Neural progenitor cell (in vitro differentiated cells): ENCODE results near the gene PKD1. TPM values are rescaled to one million over a fixed set of nuclear protein-coding genes. Genes with fewer than 3 reads are reported as not detected.
"Not testable (repeated sequence)": the region's sequence is repeated elsewhere in the genome, so short reads cannot be mapped to it uniquely, and the experiment has no call there.

Experiments
- DNase-seq: peaks from one replicate; pipeline ENCODE4 v3.0.0-alpha.2; 2016; ENCODE audit warnings: low spot score
- H2AFZ ChIP-seq: fragments of 200-600 bp; sonication (generic); replicated peaks from 2 replicates; pipeline ENCODE4 v1.6.1; 2016; ENCODE audit warnings: antibody characterized with exemption
- H3F3A ChIP-seq: fragments of 200-600 bp; sonication (generic); 2 replicates; pipeline ENCODE4 v1.6.1; 2016; ENCODE audit warnings: antibody characterized with exemption, low read depth
- H3K27ac ChIP-seq: fragments of 200-600 bp; sonication (generic); 2 replicates; pipeline ENCODE4 v1.5.1; 2016; ENCODE audit warnings: mild to moderate bottlenecking
- H3K27me3 ChIP-seq: fragments of 200-600 bp; sonication (generic); 2 replicates; pipeline ENCODE4 v1.6.1; 2016; ENCODE audit warnings: mild to moderate bottlenecking, moderate library complexity
- H3K36me3 ChIP-seq: fragments of 200-600 bp; sonication (generic); 2 replicates; pipeline ENCODE4 v1.5.1; 2016
- H3K4me1 ChIP-seq: fragments of 200-600 bp; sonication (generic); 2 replicates; pipeline ENCODE4 v1.6.1; 2016; ENCODE audit warnings: mixed run types
- H3K4me2 ChIP-seq: fragments of 200-600 bp; sonication (generic); 2 replicates; pipeline ENCODE4 v1.6.1; 2016
- H3K4me3 ChIP-seq: fragments of 200-600 bp; sonication (generic); 2 replicates; pipeline ENCODE4 v1.5.1; 2016
- H3K79me2 ChIP-seq: fragments of 200-600 bp; sonication (generic); 2 replicates; pipeline ENCODE4 v1.6.1; 2016; ENCODE audit warnings: low read depth
- H3K9ac ChIP-seq: fragments of 200-600 bp; sonication (generic); 2 replicates; pipeline ENCODE4 v1.6.1; 2016
- H3K9me3 ChIP-seq: fragments of 200-600 bp; sonication (generic); 2 replicates; pipeline ENCODE4 v1.5.1; 2016; ENCODE audit warnings: low read depth
- H4K20me1 ChIP-seq: fragments of 200-600 bp; sonication (generic); 2 replicates; pipeline ENCODE4 v1.6.1; 2016; ENCODE audit warnings: low read depth
- H3K27ac Mint-ChIP-seq: 3 replicates; pipeline ENCODE4 v1.8.0; 2021; ENCODE audit warnings: mixed read lengths
- H3K27me3 Mint-ChIP-seq: 2 replicates; pipeline ENCODE4 v1.8.0; 2022; ENCODE audit warnings: low read depth, mild to moderate bottlenecking, inconsistent platforms, moderate library complexity, mixed read lengths; ENCODE audit not compliant: insufficient read depth
- H3K36me3 Mint-ChIP-seq: 3 replicates; pipeline ENCODE4 v1.8.0; 2021; ENCODE audit warnings: mixed read lengths
- H3K4me1 Mint-ChIP-seq: 3 replicates; pipeline ENCODE4 v1.8.0; 2021; ENCODE audit warnings: mixed read lengths
- H3K4me3 Mint-ChIP-seq: 3 replicates; pipeline ENCODE4 v1.8.0; 2021; ENCODE audit warnings: mild to moderate bottlenecking, moderate library complexity, mixed read lengths
- H3K9me3 Mint-ChIP-seq: 3 replicates; pipeline ENCODE4 v1.8.0; 2020; ENCODE audit warnings: mixed read lengths
- CTCF ChIP-seq: fragments of 200-600 bp; sonication (generic); IDR thresholded peaks from 2 replicates; pipeline ENCODE4 v1.5.1; 2017; ENCODE audit warnings: antibody characterized with exemption, mild to moderate bottlenecking
- EZH2 ChIP-seq: fragments of 200-600 bp; sonication (generic); IDR thresholded peaks from 2 replicates; pipeline ENCODE4 v1.6.1; 2017; ENCODE audit warnings: antibody characterized with exemption, mild to moderate bottlenecking, moderate library complexity
- EZH2phosphoT487 ChIP-seq: fragments of 200-600 bp; sonication (generic); IDR thresholded peaks from 2 replicates; pipeline ENCODE4 v1.6.1; 2017; ENCODE audit warnings: antibody characterized with exemption
- total RNA-seq: library from RNA; depleted of rRNA; stranded (reverse); fragments of >200 nt; gene quantifications from 2 replicates; pipeline ENCODE4 v1.2.3, GENCODE V29; 2015; ENCODE audit warnings: low replicate concordance

PKD1 gene
- 16.9 and 73.4 TPM in 2 replicates for total RNA-seq

DNA sequence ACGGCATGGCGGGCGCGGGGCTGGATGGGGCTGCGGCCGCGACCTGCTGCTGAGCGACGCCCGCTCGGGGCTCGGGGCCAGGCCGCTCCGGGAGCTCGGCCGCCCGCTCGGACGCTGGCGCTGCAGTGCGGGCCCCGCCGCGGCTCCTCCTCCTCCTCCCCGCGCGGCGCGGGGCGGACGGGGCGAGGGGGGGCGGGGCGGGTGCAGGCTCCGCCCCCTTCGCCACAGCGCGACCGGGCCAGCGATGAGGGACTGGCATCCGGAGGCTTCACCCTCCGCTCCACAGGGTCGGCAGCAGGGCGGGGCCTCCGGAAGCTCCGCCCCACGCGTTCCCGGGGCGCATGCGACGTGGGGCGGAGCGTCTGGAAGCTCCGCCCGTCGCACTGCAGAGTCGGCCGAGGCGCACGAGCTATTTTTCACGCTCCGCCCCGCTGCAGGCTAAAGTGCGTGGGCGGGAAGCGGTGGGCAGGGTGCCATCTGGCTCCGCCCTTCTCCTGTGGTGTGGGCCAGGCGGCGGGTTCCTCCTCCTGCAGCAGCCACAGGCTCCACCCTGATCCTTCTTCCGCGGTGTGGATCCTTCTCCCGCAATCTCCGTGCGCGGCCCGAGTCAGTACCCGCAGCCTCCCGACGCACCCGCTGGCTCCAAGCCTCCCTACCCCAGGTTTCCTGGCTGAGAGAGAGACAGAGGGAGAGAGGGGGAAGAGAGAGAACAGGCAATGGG, at the start of gene PKD1:
Gene PKD1 (minus strand): TSS at position 129 of the 721 bp plus-strand sequence. CDS start 209 bp downstream, outside the sequence.
- not testable (repeated sequence) for H3K4me1 ChIP-seq, H4K20me1 ChIP-seq, H3K27me3 ChIP-seq, H3K9me3 Mint-ChIP-seq, H3K27me3 Mint-ChIP-seq, H2AFZ ChIP-seq, H3K4me1 Mint-ChIP-seq, H3K9me3 ChIP-seq, H3K36me3 Mint-ChIP-seq, H3K36me3 ChIP-seq, H3F3A ChIP-seq, H3K27ac ChIP-seq
- H3K4me2 ChIP-seq: peak within 1 kb of the TSS; percentile 81
- peak within 1 kb of the TSS; percentile 80 for H3K4me3 ChIP-seq
- H3K9ac ChIP-seq: peak within 1 kb of the TSS; percentile 45
- peaks cover 12% of the 10 kb centered on the region for H3K79me2 ChIP-seq
- DNase-seq: peak; percentile 92
- H3K27ac Mint-ChIP-seq: peak within 1 kb of the TSS; percentile 64
- H3K4me3 Mint-ChIP-seq: peak within 1 kb of the TSS; percentile 97

DNA sequence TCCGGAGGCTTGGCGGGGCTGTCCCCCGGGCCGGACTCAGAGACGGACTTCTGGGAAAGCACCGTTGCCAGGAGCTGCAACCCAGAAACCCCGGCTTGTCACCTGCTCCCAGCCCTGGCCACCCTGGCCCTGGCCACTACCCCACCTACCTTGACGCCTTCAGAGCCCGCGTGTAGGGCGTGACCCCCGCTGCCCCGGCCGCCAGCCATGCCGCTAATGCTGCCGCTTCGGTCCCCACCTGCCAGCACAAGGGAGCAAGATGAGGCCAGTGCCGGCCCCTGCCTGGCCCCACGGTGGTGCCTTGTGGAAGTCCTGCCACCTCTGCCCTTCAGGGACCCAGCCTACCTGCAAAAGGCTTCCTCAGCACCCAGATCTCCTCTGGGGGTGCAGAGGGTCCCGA, 49.3 kb upstream of the PKD1 start:
- peaks cover 2% of the 10 kb centered on the region for H3K36me3 Mint-ChIP-seq
- TF ChIP-seq EZH2: no peak
- no peak for TF ChIP-seq EZH2phosphoT487
- TF ChIP-seq CTCF: no peak
- Histone ChIP-seq H3K4me2 (no peak overlapping the region), H3K27ac (no peak overlapping the region), H3K4me3 (no peak overlapping the region), H3F3A (no peaks in the 10 kb centered on the region), H3K36me3 (no peaks in the 10 kb centered on the region), H2AFZ (no peak overlapping the region), H3K9ac (no peak overlapping the region), H3K4me1 (no peaks in the 10 kb centered on the region), H4K20me1 (no peaks in the 10 kb centered on the region), H3K9me3 (no peaks in the 10 kb centered on the region), H3K79me2 (no peaks in the 10 kb centered on the region), H3K27me3 (no peaks in the 10 kb centered on the region)
- peaks cover 9% of the 10 kb centered on the region for H3K27me3 Mint-ChIP-seq
- H3K27ac Mint-ChIP-seq: no peak overlapping the region
- no peak overlapping the region for H3K4me3 Mint-ChIP-seq
- no peaks in the 10 kb centered on the region for H3K9me3 Mint-ChIP-seq
- DNase-seq: no peak
- H3K4me1 Mint-ChIP-seq: peaks cover 3% of the 10 kb centered on the region

GRCh38 chr16:2184346-2184745, 48.6 kb upstream of the PKD1 start:
- Histone ChIP-seq H3K9me3 (no peaks in the 10 kb centered on the region), H3K9ac (no peak overlapping the region), H3K27me3 (no peaks in the 10 kb centered on the region), H2AFZ (no peak overlapping the region), H3K27ac (no peak overlapping the region), H3K4me2 (no peak overlapping the region), H3K4me3 (no peak overlapping the region), H3K79me2 (no peaks in the 10 kb centered on the region), H4K20me1 (no peaks in the 10 kb centered on the region), H3K36me3 (no peaks in the 10 kb centered on the region), H3F3A (no peaks in the 10 kb centered on the region), H3K4me1 (no peaks in the 10 kb centered on the region)
- Mint-ChIP-seq H3K4me3 (no peak overlapping the region), H3K4me1 (peaks cover 3% of the 10 kb centered on the region), H3K27me3 (peaks cover 9% of the 10 kb centered on the region), H3K36me3 (peaks cover 2% of the 10 kb centered on the region), H3K9me3 (no peaks in the 10 kb centered on the region), H3K27ac (no peak overlapping the region)
- no peak for DNase-seq
- TF ChIP-seq EZH2phosphoT487: no peak
- no peak for TF ChIP-seq CTCF
- TF ChIP-seq EZH2: no peak

- Mint-ChIP-seq H3K27ac (no peak overlapping the region), H3K4me3 (no peak overlapping the region), H3K27me3 (peaks cover 9% of the 10 kb centered on the region), H3K4me1 (peaks cover 3% of the 10 kb centered on the region), H3K9me3 (no peaks in the 10 kb centered on the region), H3K36me3 (peaks cover 2% of the 10 kb centered on the region)
- Histone ChIP-seq H4K20me1 (no peaks in the 10 kb centered on the region), H3K27ac (no peak overlapping the region), H2AFZ (no peak overlapping the region), H3K4me2 (no peak overlapping the region), H3K4me1 (no peaks in the 10 kb centered on the region), H3K79me2 (no peaks in the 10 kb centered on the region), H3K36me3 (no peaks in the 10 kb centered on the region), H3K27me3 (no peaks in the 10 kb centered on the region), H3F3A (no peaks in the 10 kb centered on the region), H3K9me3 (no peaks in the 10 kb centered on the region), H3K4me3 (no peak overlapping the region), H3K9ac (no peak overlapping the region)
- no peak for DNase-seq
- TF ChIP-seq CTCF: no peak
- TF ChIP-seq EZH2: no peak
- TF ChIP-seq EZH2phosphoT487: no peak
These were observed 48.0 kb upstream of the PKD1 start for GRCh38 chr16:2183671-2184070.
